ENCODE data around the gene CELF4.

CELF4 gene

DNA sequence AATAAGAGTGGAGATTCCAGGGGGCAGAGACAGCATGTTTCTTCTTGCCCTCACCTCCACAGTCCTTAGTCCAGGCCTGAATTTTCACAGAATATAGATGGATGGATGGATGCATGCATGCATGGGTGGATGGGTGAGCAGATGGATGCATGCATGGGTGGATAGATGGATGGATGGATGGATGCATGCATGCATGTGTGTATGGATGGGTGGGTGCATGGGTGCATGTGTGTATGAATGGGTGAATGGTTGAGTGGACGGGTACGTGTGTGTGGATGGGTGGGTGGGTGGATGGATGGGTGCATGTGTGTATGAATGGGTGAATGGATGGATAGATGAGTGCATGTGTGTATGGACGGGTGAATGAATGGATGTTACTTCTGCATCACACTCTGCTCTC lies 153.3 kb downstream of the CELF4 start:
- DNase-seq (ENCODE audit: low spot score) = no peak

- DNase-seq (ENCODE audit: low spot score) = no peak
Observed at GRCh38 chr18:37409878-37410277, 155.7 kb downstream of the CELF4 start.

DNA sequence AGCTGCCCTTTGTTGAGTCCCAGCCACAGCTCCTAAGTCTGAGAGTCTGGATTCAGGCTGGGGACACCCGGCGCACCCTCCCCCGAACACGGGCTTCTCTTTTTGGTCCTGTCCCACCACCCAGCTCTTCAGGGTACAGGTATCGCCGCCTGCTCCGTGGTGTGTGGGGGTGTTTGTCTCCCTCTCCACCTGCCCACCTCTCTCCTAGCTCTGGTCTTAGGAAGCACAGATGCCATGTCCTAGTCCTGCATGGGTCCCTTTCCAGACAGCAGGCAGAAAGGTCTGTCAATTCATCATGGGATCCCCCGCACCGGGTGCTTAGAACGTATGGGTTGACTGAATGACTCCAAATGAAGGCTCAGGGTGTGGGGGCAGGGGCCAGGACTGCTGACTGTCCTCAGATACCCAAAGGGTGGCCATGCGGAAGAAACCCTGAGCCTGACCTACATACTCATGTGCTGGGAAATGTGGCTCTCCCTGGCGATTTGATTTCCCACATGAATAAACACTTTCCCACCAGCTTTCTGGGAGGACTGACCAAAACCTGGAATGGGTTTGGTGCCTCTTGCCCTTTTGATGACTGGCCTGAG lies 156.8 kb downstream of the CELF4 start:
- DNase-seq (ENCODE audit: low spot score) = no peak

DNA sequence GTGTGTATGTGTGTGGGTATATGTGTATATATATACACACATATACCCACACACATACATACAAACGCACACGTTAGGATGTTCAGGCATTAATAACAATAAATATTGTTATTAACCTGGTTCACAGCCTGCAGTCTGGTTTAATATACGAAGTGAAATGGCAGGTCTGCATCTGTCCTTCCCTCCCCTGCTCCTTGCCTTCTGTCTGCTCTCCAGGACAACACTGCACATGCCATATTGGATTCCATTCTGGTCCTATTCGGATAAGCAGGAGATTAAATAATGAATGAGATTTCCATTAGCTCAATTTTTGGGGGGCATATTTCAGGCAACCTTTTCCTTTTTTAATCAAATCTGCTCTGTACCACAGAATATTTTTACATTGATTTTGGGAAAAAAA lies 158.0 kb downstream of the CELF4 start:
- DNase-seq (ENCODE audit: low spot score) = no peak

- DNase-seq (ENCODE audit: low spot score) = no peak
Observed at GRCh38 chr18:37405772-37406171, 159.8 kb downstream of the CELF4 start.

DNA sequence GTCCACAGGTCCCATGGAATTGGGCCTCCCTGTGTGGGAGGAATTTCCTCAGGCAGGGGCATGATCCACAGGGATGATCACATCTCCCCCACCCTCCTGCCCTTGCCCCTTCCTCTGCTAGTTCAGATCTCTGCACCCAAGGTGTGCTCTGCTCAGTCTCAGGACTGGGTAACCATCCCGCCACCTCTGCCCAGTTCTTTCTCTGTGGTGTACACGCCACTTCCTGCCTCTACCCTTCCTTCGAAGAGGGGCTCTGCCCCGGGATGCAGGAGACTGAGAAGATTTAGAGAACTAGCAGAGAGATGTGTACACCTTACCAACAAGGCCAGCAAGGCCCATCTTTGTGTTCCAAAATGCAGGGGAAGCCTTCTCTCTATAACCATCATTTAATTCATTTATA lies 160.4 kb downstream of the CELF4 start:
- no peak for DNase-seq (ENCODE audit: low spot score)

DNA sequence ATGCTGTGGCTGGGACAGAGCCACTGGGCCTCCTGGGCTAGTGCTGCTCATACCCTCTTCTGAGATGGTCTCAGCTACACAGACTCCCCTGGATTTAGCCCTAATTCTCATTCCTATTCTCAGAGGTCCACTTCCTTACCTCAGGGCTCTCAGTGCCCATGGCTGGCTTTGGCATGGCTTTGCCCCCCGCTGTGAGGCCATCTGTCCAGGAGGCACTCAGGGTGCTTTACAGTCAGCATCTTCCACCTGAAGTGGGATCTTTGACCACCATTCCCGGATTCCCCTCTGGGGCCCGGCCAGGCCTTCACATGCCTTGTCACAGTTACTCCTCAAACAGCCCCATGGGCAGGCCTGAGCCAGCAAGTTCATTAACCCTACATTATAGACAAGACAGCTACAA lies 161.8 kb downstream of the CELF4 start:
- DNase-seq (ENCODE audit: low spot score) = no peak

GRCh38 chr18:37403100-37403781 lies 162.4 kb downstream of the CELF4 start:
- DNase-seq (ENCODE audit: low spot score) = peak; percentile 88

GRCh38 chr18:37402735-37403099 lies 162.9 kb downstream of the CELF4 start:
- no peak for DNase-seq (ENCODE audit: low spot score)

DNA sequence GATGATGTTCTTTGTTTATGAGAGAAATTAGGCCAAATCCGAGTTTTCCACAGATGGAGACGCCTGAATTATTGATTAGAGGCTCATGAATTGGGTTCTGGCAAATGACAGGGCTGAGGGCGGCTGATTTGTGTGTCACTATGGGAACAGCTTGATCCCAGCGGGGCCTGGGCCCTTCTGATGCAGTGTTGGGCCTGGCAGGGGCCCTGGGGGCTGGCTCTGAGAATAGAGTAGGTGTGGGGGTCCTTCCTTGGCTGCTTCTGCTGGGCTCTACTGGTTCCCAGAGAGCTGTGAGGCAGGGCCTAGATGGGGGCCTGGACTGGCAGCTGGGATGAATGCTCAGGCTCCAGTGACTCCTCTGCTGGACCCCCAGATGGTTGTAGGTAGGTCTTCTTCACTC lies 164.8 kb downstream of the CELF4 start:
- DNase-seq (ENCODE audit: low spot score) = no peak

DNA sequence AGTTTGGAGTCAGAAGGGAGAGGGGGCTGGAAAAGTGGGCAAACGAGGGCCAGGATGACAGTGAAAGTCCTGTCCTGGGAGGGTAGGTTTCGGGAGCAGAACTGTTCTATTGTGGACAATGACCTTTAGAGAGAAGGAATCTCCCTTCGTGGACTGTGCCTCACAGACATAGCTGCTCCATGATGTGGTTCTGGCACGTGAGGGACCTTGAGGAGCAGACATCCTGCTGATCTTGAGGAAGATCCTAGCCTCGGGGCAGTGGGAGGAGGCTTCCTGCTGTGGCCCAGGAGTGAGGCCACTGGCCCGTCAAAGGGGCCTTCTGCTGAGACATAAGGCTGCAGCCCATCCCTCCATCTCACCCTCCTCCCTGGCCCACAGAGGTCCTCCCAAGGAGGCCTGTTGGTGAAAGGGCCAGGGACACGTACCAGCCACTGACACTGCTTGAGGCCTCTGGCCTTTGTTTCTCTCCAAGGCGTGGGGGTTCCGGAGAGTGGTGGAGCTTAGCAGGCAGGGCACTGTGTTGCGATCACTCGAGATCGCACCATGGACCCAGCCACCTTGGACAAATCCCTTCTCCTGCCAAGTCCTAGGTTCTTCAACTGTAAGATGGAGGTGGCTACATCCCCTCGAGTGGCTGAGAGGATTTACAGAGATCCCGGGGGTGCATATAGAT lies 167.2 kb downstream of the CELF4 start:
- DNase-seq (ENCODE audit: low spot score) = no peak

DNA sequence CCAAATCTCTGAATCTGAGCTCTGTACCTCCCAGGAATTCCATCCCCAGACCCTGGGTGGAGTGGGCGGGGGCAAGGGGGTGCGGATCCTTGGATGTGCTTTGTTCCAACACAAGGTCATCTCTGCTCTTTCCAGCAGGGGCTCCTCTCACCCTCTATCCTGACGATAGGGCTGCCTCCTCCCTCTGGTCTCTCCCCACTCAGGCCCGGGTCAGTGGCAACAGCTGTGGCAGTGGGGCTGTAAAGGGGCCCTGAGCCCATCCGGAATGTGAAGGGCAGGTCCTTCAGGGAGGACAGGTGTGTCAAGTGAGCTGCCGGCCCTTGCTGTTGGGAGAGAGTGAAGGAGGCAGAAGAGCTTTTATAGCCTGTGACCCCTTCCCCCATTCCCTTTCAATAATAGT lies 167.8 kb downstream of the CELF4 start:
- DNase-seq (ENCODE audit: low spot score) = no peak

GRCh38 chr18:37396971-37397720 lies 168.5 kb downstream of the CELF4 start:
- no peak for DNase-seq (ENCODE audit: low spot score)

- no peak for DNase-seq (ENCODE audit: low spot score)
Observed at GRCh38 chr18:37395631-37396030, 170.0 kb downstream of the CELF4 start.

DNA sequence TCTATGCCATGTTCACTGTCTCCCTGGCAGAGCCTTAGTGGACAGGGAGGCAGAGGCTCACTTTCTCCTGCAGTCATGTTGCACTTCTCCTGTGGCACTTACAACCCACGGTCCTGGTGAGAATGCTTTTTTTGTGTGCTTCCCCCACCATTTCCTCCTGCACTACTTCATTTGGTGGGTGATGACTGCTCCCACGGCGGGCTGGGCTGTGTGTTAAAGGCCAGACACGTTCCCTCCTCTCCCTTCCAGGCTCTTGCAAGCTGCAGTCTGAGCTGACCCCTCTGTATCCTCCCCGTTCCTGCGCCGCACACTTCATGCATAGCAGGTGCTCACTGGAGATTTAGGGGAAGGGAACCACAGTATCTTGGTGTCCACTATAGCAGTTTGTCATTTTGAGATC lies 170.5 kb downstream of the CELF4 start:
- no peak for DNase-seq (ENCODE audit: low spot score)

DNA sequence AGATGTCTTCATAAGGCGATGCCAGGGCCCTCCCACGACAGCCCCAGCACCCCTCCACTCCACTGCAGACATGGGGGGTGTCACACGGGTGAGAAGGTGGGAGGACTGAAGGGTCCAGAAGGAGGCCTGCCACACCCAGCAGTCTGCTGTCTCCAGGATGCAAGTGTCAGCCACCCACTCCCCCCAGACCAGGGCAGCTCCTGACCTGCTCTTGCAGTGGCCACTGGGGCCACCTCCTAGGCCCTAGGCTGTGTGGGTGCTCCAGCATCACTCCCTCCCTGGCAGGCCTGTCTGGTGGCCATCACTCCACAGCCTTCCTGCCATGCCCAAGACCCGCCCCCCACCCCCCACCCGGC lies 171.0 kb downstream of the CELF4 start:
- DNase-seq (ENCODE audit: low spot score) = no peak

DNA sequence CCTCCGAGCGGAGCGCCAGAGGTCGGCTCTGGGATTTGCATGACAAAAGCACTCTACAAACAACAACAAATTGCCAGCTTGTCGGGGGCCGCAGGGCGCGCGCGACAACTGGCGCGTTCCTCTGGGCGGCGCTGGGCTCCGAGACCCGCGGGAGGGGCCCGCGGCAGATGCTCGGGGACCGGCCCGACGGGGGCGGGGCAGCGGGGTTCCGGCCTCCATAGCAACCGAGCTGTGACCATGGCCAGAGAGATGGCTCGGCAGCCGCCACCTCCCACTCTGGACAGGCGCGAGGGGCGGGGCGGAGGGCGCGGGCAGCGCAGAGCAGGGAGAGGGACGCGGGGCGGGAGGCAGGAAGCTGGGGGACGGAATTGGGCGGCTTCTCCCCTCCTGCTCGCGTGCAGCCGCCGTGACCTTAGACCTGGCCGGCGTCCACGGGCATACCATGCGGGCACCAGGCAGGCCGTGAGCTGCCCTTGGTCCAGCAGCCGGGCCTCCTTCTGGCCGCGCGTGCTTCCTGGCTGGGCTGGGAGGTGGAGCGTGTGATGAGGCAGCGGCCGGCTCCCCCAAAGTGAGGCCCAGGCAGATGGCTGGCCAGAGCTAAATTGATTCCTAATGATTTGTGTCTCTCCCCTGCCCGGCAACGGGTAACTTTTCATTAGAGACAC lies 171.5 kb downstream of the CELF4 start:
- DNase-seq (ENCODE audit: low spot score) = peak; percentile 83

DNA sequence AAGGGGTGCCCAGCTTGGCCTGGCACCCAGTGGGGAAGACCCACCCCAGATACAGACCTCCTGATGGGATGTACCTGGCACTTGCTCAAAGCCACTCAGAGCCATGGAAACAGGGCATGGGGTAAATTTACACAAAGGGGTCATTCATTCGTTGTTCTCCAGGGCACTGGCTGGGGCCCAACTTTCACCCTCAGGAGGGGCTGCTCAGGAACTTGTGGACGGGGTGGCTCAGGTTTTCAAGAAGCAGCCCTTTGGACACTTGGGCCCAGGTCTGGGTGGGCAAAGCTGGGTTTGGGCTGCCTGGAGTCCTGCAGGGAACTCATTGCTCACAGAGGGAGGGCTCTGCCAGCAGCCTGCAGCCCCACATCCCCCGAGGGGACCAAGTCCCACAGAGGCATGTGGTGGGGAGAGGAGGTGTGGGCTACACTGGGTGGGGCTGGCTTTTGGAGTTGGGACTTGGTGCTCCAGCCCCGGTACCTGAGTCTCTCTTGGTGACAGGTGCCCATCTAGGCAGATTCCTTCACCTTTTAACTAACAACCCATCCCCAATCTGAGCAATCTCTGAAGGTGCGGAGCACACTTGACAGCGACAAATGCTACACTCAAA lies 172.3 kb downstream of the CELF4 start:
- DNase-seq (ENCODE audit: low spot score) = no peak

DNA sequence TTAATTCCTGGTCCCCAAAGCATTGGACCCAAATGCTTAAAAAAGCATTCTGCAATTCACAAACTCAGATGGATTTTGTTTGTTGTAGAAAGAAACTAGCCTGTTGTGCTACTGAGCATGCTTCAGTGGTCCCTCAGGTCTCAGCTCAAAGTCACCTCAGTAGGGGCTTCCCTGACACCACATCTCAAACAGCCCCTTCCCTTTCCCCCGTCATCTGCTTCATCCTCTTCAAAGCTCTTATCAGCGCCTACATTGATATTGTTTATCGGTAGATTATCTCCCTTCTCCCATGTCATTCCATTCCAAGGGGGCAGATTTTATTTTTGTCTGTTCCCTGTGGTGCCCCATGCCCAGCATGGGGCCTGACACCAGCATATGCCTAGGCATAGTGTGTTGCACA lies 172.9 kb downstream of the CELF4 start:
- no peak for DNase-seq (ENCODE audit: low spot score)

DNA sequence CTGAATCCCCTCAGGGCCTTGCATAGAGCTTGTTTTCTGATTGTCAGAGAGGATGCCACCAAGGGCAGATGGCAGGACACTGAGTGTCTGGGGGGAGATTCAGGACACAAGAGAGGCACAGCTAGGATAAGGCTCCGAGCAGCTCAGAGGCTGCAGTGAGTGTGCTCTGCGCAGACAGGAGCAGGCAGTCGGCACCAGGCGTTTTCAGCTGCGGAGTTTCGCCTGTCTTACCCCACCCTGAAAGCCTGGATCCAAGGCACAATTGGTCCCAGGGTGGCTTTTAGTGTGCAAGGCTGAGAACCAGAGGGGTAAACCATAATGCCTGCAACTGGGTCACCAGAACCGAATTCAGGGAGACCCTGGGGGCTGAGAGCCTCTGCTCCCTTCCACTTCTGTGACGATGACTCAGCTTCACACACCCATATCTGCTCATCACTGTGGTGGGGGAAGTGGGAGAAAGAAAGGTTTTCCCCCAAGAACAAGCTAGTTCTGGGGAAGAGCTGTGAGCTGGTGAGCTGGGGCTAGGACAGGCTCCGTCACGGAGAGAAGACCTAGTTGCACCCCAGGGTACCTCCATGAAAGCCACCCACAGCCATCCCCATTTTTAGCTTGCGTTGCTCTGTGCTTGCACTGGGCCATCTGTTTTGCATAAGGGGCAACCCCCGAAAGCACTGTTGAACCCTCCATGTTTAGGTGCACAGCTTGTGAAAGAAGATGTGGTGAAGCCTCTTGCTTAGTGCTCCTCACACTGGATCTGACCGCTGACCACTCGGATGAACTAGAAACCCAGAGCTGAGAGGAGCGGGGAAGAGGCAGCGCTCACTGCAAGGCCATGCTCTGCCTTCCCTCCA lies 173.7 kb downstream of the CELF4 start:
- DNase-seq (ENCODE audit: low spot score) = no peak

DNA sequence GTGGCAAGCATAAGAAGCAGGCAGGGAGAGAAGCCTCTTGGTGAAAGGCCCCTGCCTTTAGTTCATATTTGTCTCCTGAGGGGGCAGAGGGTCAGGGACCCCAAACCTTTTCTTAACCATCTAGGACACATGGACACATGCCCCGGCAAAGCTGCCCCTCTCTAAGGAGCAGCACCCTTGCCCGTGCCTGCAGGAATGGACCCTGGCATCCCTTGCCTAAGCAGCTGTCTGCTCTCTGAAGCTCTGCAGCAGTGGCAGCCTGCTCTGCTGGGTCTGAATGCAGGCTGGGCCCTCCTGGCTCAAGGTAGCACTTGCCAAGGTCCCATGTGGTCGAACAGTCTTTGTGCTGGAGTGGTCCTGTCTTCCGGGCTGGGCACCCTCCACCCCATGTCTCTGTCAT lies 174.4 kb downstream of the CELF4 start:
- no peak for DNase-seq (ENCODE audit: low spot score)
